Mesendoderm (in vitro differentiated cells): Measurements from ENCODE around the gene RDX. TPM values are rescaled to one million over a fixed set of nuclear protein-coding genes. Genes with fewer than 3 reads are reported as not detected.

Experiments
- DNase-seq: peaks from one replicate; pipeline ENCODE4 v3.0.0; 2013
- H2AK5ac ChIP-seq: 2 replicates; pipeline ENCODE4 v1.6.1; 2013; ENCODE audit warnings: low read length, inconsistent platforms
- H2BK120ac ChIP-seq: 2 replicates; pipeline ENCODE4 v1.6.1; 2013; ENCODE audit warnings: low read depth, mild to moderate bottlenecking, low read length, moderate library complexity, mixed read lengths
- H2BK15ac ChIP-seq: replicated peaks from 2 replicates; pipeline ENCODE4 v1.6.1; 2013; ENCODE audit warnings: low read depth, mild to moderate bottlenecking, moderate library complexity
- H2BK5ac ChIP-seq: 2 replicates; pipeline ENCODE4 v1.6.1; 2013; ENCODE audit warnings: low read length, inconsistent platforms
- H3K18ac ChIP-seq: 2 replicates; pipeline ENCODE4 v1.6.1; 2013; ENCODE audit warnings: mild to moderate bottlenecking, low read length, mixed read lengths
- H3K23ac ChIP-seq: one replicate; pipeline ENCODE4 v1.6.1; 2013; ENCODE audit warnings: low read length
- H3K27ac ChIP-seq: 2 replicates; pipeline ENCODE4 v1.5.1; 2013; ENCODE audit warnings: low read depth, mild to moderate bottlenecking, inconsistent platforms, low read length, moderate library complexity
- H3K27me3 ChIP-seq: 2 replicates; pipeline ENCODE4 v1.6.1; 2013; ENCODE audit warnings: low read length, control low read depth, mild to moderate bottlenecking, inconsistent platforms; ENCODE audit not compliant: insufficient read depth, poor library complexity
- H3K36me3 ChIP-seq: 2 replicates; pipeline ENCODE4 v1.6.1; 2013; ENCODE audit warnings: low read length, inconsistent platforms; ENCODE audit not compliant: control insufficient read depth, insufficient read depth
- H3K4ac ChIP-seq: one replicate; pipeline ENCODE4 v1.6.1; 2013; ENCODE audit warnings: low read depth, mild to moderate bottlenecking, low read length, moderate library complexity
- H3K4me1 ChIP-seq: 2 replicates; pipeline ENCODE4 v1.6.1; 2013; ENCODE audit warnings: low read depth, low read length, inconsistent platforms; ENCODE audit not compliant: control insufficient read depth
- H3K4me2 ChIP-seq: 2 replicates; pipeline ENCODE4 v1.6.1; 2013; ENCODE audit warnings: low read length
- H3K4me3 ChIP-seq: 2 replicates; pipeline ENCODE4 v1.5.1; 2013; ENCODE audit warnings: mild to moderate bottlenecking, low read length
- H3K56ac ChIP-seq: one replicate; pipeline ENCODE4 v1.6.1; 2013; ENCODE audit warnings: low read length
- H3K79me1 ChIP-seq: 2 replicates; pipeline ENCODE4 v1.6.1; 2013; ENCODE audit warnings: low read length, inconsistent platforms
- H3K79me2 ChIP-seq: 2 replicates; pipeline ENCODE4 v1.6.1; 2013; ENCODE audit warnings: mild to moderate bottlenecking, low read length; ENCODE audit not compliant: control insufficient read depth, insufficient read depth
- H3K9ac ChIP-seq: 2 replicates; pipeline ENCODE4 v1.6.1; 2013; ENCODE audit warnings: low read length, inconsistent platforms
- H4K5ac ChIP-seq: one replicate; pipeline ENCODE4 v1.6.1; 2013; ENCODE audit warnings: low read length
- H4K8ac ChIP-seq: one replicate; pipeline ENCODE4 v1.6.1; 2013; ENCODE audit warnings: low read depth, mild to moderate bottlenecking, control low read depth, low read length, moderate library complexity
- WGBS: extraction: QIAGEN DNeasy Blood & Tissue Kit; methylation state at CpG from one replicate; pipeline ENCODE4 v1.1.7; 2013; ENCODE audit warnings: low lambda C conversion rate, missing lambda C conversion rate; ENCODE audit not compliant: insufficient coverage; ENCODE audit errors: extremely low coverage; 5-methylcytosine and 5-hydroxymethylcytosine counted together
- polyA plus RNA-seq, 2 experiments: library from polyadenylated mRNA; stranded (reverse); fragments of 200-250 nt; gene quantifications; one replicate each; pipeline ENCODE4 v1.2.3, GENCODE V29; 2013

RDX gene
- 93.2 TPM for polyA plus RNA-seq (2013, experiment 1 of 2)
- 91.8 TPM for polyA plus RNA-seq (2013, experiment 2 of 2)

GRCh38 chr11:110296226-110297075, at the start of gene RDX:
RDX (minus strand) TSS chr11:110296614; CDS start chr11:110279692, 16,922 bp downstream.
- no CpG with 5 or more reads among the region's 113 CpGs for WGBS

DNA sequence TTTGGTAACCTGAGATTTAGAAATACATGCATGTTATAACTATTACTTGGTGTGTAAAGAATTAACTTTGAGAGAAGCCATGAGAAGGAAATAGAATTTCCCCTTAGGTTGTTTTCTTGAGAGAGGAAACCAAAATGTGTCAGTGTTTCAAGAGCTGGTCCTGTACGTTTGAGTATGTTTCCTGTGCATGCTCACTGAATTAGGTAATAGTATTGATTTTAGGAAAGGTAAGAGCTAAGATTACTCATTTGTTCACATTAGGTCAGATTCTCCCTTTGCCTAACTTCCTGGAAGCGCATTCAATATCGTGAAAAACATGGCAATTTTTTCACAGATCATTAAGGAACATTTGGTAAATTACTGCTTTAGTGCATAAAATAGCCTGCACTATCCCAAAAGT, 49.3 kb upstream of the RDX start:
- no peak overlapping the region for H3K27ac ChIP-seq
- no peak overlapping the region for H3K23ac ChIP-seq
- no CpG with 5 or more reads among the region's 3 CpGs for WGBS

More at GRCh38 chr11:110296226-110297075, at the start of gene RDX:
- peak within 1 kb of the TSS; percentile 97 for H3K56ac ChIP-seq
- peak within 1 kb of the TSS; percentile 97 for H3K9ac ChIP-seq
- H3K79me1 ChIP-seq, result no peaks in the 10 kb centered on the region
- H3K36me3 ChIP-seq, result no peaks in the 10 kb centered on the region
- H3K27ac ChIP-seq, result peak within 1 kb of the TSS; percentile 99
- H2BK120ac ChIP-seq, result peak within 1 kb of the TSS; percentile 40
- peak within 1 kb of the TSS; percentile 94 for H3K4ac ChIP-seq
- peak; percentile 95 for DNase-seq
- peak within 1 kb of the TSS; percentile 80 for H2BK15ac ChIP-seq
- H3K79me2 ChIP-seq, result peaks cover 41% of the 10 kb centered on the region
- peak within 1 kb of the TSS; percentile 93 for H3K18ac ChIP-seq
- H2BK5ac ChIP-seq, result peak within 1 kb of the TSS; percentile 94
- peak within 1 kb of the TSS; percentile 15 for H4K5ac ChIP-seq
- peak within 1 kb of the TSS; percentile 59 for H3K23ac ChIP-seq
- no peaks in the 10 kb centered on the region for H3K27me3 ChIP-seq
- H2AK5ac ChIP-seq, result no peak within 1 kb of the TSS
- H3K4me2 ChIP-seq, result peak within 1 kb of the TSS; percentile 21
- no peak within 1 kb of the TSS for H4K8ac ChIP-seq
- H3K4me3 ChIP-seq, result peak within 1 kb of the TSS; percentile 79
- H3K4me1 ChIP-seq, result peaks cover 8% of the 10 kb centered on the region

GRCh38 chr11:110340436-110340835, 44.0 kb upstream of the RDX start:
- WGBS, result no CpG with 5 or more reads among the region's 2 CpGs
- H3K79me1 ChIP-seq, result no peaks in the 10 kb centered on the region
- H3K36me3 ChIP-seq, result no peaks in the 10 kb centered on the region
- no peaks in the 10 kb centered on the region for H3K79me2 ChIP-seq
- H3K4ac ChIP-seq, result peak overlapping the region; percentile 16
- DNase-seq, result no peak
- no peak overlapping the region for H2BK120ac ChIP-seq
- no peak overlapping the region for H3K9ac ChIP-seq
- H3K4me2 ChIP-seq, result no peak overlapping the region
- no peak overlapping the region for H3K56ac ChIP-seq
- no peak overlapping the region for H2BK15ac ChIP-seq
- no peak overlapping the region for H4K8ac ChIP-seq
- H3K4me3 ChIP-seq, result no peak overlapping the region
- no peak overlapping the region for H2AK5ac ChIP-seq
- H2BK5ac ChIP-seq, result no peak overlapping the region
- H3K4me1 ChIP-seq, result no peaks in the 10 kb centered on the region
- no peak overlapping the region for H3K23ac ChIP-seq
- H3K27ac ChIP-seq, result no peak overlapping the region
- H4K5ac ChIP-seq, result no peak overlapping the region
- no peaks in the 10 kb centered on the region for H3K27me3 ChIP-seq
- H3K18ac ChIP-seq, result no peak overlapping the region

More for the DNA sequence above, 49.3 kb upstream of the RDX start:
- Histone ChIP-seq H3K4me1 (no peaks in the 10 kb centered on the region), H2BK15ac (no peak overlapping the region), H3K79me2 (no peaks in the 10 kb centered on the region), H2BK5ac (no peak overlapping the region), H2BK120ac (no peak overlapping the region), H3K18ac (no peak overlapping the region), H3K27me3 (no peaks in the 10 kb centered on the region), H3K36me3 (no peaks in the 10 kb centered on the region), H2AK5ac (no peak overlapping the region), H3K4me3 (no peak overlapping the region), H3K4ac (no peak overlapping the region), H4K8ac (no peak overlapping the region), H3K56ac (no peak overlapping the region), H3K4me2 (no peak overlapping the region), H3K9ac (no peak overlapping the region), H4K5ac (no peak overlapping the region), H3K79me1 (no peaks in the 10 kb centered on the region)
- DNase-seq, result no peak

- Histone ChIP-seq H2BK5ac (no peak overlapping the region), H3K27ac (no peak overlapping the region), H3K4me2 (no peak overlapping the region), H3K23ac (no peak overlapping the region), H4K8ac (no peak overlapping the region), H3K4me3 (no peak overlapping the region), H2BK15ac (no peak overlapping the region), H3K56ac (no peak overlapping the region), H2BK120ac (no peak overlapping the region), H3K9ac (no peak overlapping the region), H3K36me3 (no peaks in the 10 kb centered on the region), H3K18ac (no peak overlapping the region), H3K79me2 (no peaks in the 10 kb centered on the region), H3K79me1 (no peaks in the 10 kb centered on the region), H3K4me1 (no peaks in the 10 kb centered on the region), H2AK5ac (no peak overlapping the region), H4K5ac (no peak overlapping the region), H3K4ac (no peak overlapping the region), H3K27me3 (no peaks in the 10 kb centered on the region)
- WGBS, result no CpG with 5 or more reads among the region's 3 CpGs
- no peak for DNase-seq
Observed at GRCh38 chr11:110339456-110340250, 43.2 kb upstream of the RDX start.

- H2AK5ac ChIP-seq, result no peak overlapping the region
- no peak overlapping the region for H3K9ac ChIP-seq
- no peak overlapping the region for H3K56ac ChIP-seq
- H3K4me2 ChIP-seq, result no peak overlapping the region
- no CpG with 5 or more reads among the region's 5 CpGs for WGBS
- H3K18ac ChIP-seq, result no peak overlapping the region
- no peak overlapping the region for H2BK120ac ChIP-seq
- H2BK5ac ChIP-seq, result no peak overlapping the region
- H3K4ac ChIP-seq, result no peak overlapping the region
- H2BK15ac ChIP-seq, result no peak overlapping the region
- H3K4me3 ChIP-seq, result no peak overlapping the region
- no peak for DNase-seq
- H3K27ac ChIP-seq, result no peak overlapping the region
- H4K5ac ChIP-seq, result no peak overlapping the region
- no peaks in the 10 kb centered on the region for H3K27me3 ChIP-seq
- H4K8ac ChIP-seq, result no peak overlapping the region
- no peaks in the 10 kb centered on the region for H3K79me2 ChIP-seq
- H3K36me3 ChIP-seq, result no peaks in the 10 kb centered on the region
- H3K79me1 ChIP-seq, result no peaks in the 10 kb centered on the region
- H3K23ac ChIP-seq, result no peak overlapping the region
- no peaks in the 10 kb centered on the region for H3K4me1 ChIP-seq
Observed at GRCh38 chr11:110338684-110339083, 42.3 kb upstream of the RDX start.
